LNCaP clone FGC (cell line): ENCODE measurements around the gene SMG6.

Source experiments
- DNase-seq: peaks from one replicate; pipeline ENCODE4 v3.0.0-alpha.2; 2011; ENCODE audit warnings: low read depth
- H3K4me3 ChIP-seq: 2 replicates; pipeline ENCODE4 v1.5.1; 2011; ENCODE audit warnings: mild to moderate bottlenecking, low read depth, low read length, control low read depth
- CTCF ChIP-seq: IDR thresholded peaks from 2 replicates; pipeline ENCODE4 v1.5.1; 2012; ENCODE audit warnings: mild to moderate bottlenecking; ENCODE audit not compliant: control insufficient read depth, insufficient read depth; ENCODE audit errors: extremely low read depth

Gene SMG6

DNA sequence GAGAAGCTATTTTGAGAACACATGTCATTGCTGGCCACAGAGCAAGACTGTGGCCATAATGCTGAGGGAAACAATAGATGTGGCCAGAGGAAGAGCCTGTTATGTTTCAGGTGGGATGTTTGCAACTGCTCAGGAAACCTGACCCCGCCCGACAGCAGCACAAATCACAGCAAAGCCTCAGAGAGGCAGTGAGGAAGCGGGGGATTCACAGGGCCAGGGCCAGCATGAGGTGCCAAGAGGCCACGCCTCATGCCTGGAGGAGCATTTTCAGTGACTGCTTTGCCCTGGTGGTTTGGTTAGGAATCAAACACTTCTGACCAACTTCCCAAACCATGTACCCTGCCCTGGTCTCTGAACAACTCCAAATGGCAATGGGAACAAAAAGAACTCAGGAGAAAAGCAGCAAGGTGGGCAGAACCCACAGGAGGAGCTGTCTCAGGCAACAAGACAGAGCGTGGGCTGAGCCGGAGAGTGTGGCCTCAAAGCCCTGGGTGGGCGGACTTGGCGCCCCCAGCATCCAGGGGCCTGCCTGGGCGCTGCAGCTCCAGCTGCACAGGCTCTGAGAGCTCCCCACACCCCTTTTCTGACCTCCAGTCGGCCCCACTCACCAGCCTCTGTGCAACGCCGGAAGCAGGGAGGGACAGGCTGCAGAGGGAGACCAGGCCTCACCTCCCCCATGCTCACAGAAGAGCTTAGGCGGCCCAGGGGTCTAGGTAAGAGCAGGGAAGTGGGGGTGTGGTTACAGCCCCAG lies 228.1 kb downstream of the SMG6 start:
- H3K4me3 ChIP-seq = no peak overlapping the region
- no peak for DNase-seq
- TF ChIP-seq CTCF = no peak

- TF ChIP-seq CTCF = no peak
- no peak for DNase-seq
- no peak overlapping the region for H3K4me3 ChIP-seq
Observed at GRCh38 chr17:2074919-2075318, 228.7 kb downstream of the SMG6 start.

DNA sequence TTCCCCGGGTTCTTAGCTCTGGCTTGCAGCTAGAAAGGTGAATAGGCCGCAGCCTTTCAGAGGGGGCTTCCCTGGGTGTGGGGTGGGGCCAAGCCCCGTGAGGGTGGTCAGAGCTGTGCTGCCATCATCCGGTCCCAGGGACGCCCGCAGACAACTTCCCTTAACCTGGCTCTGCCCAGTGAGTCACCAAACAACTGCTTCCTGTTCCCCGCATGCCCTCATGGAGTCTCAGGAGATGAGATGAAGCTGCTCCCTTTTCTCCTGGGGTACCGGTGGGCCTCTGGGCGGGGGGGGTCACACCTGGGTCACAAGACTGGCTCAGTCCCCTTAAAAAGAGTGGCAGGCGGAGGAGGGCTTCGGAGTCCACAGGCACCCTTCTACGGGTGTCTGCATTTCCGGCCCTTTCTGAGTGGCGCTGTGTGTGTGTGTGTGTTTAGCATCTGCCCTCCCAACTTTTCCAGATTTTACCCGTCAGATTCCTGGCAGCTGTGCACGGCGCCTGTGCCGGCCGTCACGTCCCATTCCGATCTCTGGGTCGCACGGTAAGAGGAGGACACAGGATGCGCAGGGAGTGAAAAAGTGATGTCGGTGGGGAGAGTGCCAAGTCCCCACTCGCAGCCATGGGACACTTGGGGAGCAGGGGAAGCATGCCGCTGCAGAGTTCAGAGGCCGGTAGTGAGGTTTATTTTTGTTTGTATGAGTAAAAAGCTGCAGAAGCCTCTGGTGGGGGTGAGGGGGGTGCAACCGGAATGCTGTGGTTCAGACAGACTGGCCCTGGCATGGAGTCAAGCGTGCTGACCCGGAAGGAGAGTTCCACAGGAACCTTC lies 231.9 kb downstream of the SMG6 start:
- no peak for DNase-seq
- H3K4me3 ChIP-seq = no peak overlapping the region
- TF ChIP-seq CTCF = no peak

GRCh38 chr17:2071024-2071385 lies 232.6 kb downstream of the SMG6 start:
- no peak overlapping the region for H3K4me3 ChIP-seq
- TF ChIP-seq CTCF = no peak
- no peak for DNase-seq

GRCh38 chr17:2070241-2071023 lies 233.2 kb downstream of the SMG6 start:
- H3K4me3 ChIP-seq = no peak overlapping the region
- TF ChIP-seq CTCF = peak; percentile 41
- no peak for DNase-seq

DNA sequence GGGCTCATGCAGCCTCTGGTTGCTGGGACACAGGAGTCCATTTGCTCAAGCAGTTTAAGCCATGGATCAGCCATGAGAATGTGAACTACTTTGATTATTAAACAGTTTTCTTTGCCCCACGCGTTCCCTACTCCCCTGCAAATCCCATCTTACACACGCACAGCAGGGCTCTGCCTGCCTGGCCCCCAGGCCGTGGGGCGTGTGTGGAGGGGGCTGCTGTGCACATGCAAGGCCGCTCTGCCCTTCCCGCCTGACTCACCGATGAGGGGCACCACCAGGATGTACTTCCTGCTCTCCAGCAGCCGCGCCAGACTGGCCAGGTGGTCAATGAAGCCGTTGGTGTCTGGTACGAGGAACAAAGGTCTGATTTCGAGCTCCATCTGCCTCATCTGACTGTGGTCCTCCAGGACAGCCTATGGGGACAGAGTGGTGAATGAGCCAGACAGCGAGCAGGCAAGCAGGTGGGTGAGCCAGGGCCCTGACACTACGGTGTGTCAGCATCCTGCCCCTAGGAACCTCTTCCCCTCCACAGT lies 235.0 kb downstream of the SMG6 start:
- H3K4me3 ChIP-seq = no peak overlapping the region
- TF ChIP-seq CTCF = no peak
- no peak for DNase-seq
